GM12891 (cell line): ENCODE measurements around the gene SORBS1.

Source experiments
- PAX5 ChIP-seq: IDR thresholded peaks from 2 replicates; pipeline ENCODE4 v1.6.1; 2011; ENCODE audit warnings: low read length, moderate library complexity, mild to moderate bottlenecking; ENCODE audit not compliant: insufficient read depth, severe bottlenecking
- POLR2A ChIP-seq: IDR thresholded peaks from 2 replicates; pipeline ENCODE4 v1.6.1; 2011; ENCODE audit warnings: low read depth, low read length, control low read depth
- POLR2AphosphoS5 ChIP-seq: IDR thresholded peaks from 2 replicates; pipeline ENCODE4 v1.6.1; 2011; ENCODE audit warnings: low read depth, low read length, control low read depth
- POU2F2 ChIP-seq: IDR thresholded peaks from 2 replicates; pipeline ENCODE4 v1.6.1; 2011; ENCODE audit warnings: low read depth, mild to moderate bottlenecking, control low read depth, low read length, moderate library complexity
- SPI1 ChIP-seq: IDR thresholded peaks from 2 replicates; pipeline ENCODE4 v1.6.1; 2011; ENCODE audit warnings: low read depth, low read length, control low read depth
- TAF1 ChIP-seq: IDR thresholded peaks from 2 replicates; pipeline ENCODE4 v1.6.1; 2011; ENCODE audit warnings: low read depth, low read length, control low read depth

- TF ChIP-seq POLR2A: no peak
- TF ChIP-seq POLR2AphosphoS5: no peak
- TF ChIP-seq TAF1: no peak
- no peak for TF ChIP-seq PAX5
- TF ChIP-seq SPI1: peak; percentile 86
- no peak for TF ChIP-seq POU2F2
Measured at GRCh38 chr10:95531994-95532399, 29.2 kb downstream of the SORBS1 start.
